Measurements from ENCODE around the gene COX14. TPM values are rescaled to one million over a fixed set of nuclear protein-coding genes. Genes with fewer than 3 reads are reported as not detected.

Gene COX14
- total RNA-seq, 1 experiment from 2014 or later: 31.9 TPM

DNA sequence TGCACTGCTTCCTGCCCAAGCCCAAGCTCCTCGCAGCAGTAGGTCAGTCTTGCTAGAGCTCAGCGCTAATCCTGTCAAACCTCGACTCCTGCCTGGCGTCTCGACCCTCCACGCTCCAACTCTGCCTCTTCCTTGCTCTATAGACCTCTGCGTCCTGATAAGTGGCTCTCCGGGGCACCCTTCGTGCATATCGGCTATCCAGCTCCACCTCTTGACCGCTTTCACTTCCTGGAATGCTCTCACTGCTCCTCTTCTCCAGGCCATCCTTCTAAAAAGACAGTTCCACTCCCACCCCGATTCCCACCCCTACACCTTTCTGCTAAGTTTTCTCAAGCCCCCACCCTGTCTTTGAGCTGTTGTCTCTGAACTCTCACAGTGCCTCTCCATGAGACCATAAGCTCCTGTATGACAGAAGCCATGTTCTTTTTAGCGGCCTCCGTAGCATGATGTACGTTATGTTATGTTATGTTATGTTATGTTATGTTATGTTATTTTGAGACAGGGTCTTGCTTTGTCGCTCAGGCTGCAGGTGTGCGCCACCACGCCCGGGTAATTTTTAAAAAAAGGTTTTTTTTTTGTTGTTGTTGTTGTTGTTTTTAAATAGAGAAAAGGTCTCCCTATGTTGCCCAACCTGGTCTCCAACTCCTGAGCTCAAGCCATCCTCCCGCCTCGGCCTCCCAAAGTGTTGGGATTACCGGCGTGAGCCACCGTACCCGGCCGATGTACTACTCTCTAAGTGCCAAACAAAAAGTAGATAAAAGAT, 601 bp downstream of the COX14 start:
- Histone ChIP-seq H2BK5ac (ENCODE audit: insufficient read length, low read length) (no peak overlapping the region), H3K79me2 (ENCODE audit: insufficient read depth, low read length) (no peaks in the 10 kb centered on the region), H3K27me3 (ENCODE audit: insufficient read depth, low read length) (no peaks in the 10 kb centered on the region), H3K23ac (ENCODE audit: insufficient read length, low read depth, low read length) (no peak overlapping the region), H3K14ac (ENCODE audit: insufficient read depth, low read length) (peak overlapping the region; percentile 13; the same call in 1 of the 2 replicates), H4K20me1 (ENCODE audit: control insufficient read depth, insufficient read depth, insufficient read length) (no peaks in the 10 kb centered on the region), H4K5ac (ENCODE audit: insufficient read length, low read depth, low read length) (no peak overlapping the region), H2AK5ac (ENCODE audit: insufficient read length, low read length) (no peak overlapping the region), H3K9me3 (ENCODE audit: control insufficient read depth, low read depth, low read length) (no peaks in the 10 kb centered on the region), H3K4me2 (ENCODE audit: insufficient read depth, insufficient read length, low read length) (peak overlapping the region; percentile 52), H3K56ac (ENCODE audit: insufficient read length, low read depth, low read length) (no peak overlapping the region), H3K18ac (ENCODE audit: insufficient read length, low read depth, low read length) (peak overlapping the region; percentile 0), H2BK12ac (ENCODE audit: insufficient read length, low read depth, low read length) (no peak overlapping the region), H2BK120ac (ENCODE audit: low read depth, low read length, poor library complexity, severe bottlenecking) (no peak overlapping the region), H3T11ph (ENCODE audit: low read length) (no peak overlapping the region), H3K23me2 (ENCODE audit: insufficient read length, low read depth, low read length, poor library complexity, severe bottlenecking) (peaks cover 3% of the 10 kb centered on the region), H4K8ac (replicated peaks; ENCODE audit: insufficient read length, low read depth, low read length) (no peak overlapping the region), H3K4ac (ENCODE audit: low read depth, low read length) (no peak overlapping the region), H3K9ac (ENCODE audit: extremely low read depth, insufficient read length, low read length) (peak overlapping the region; percentile 34), H3K79me1 (ENCODE audit: insufficient read depth, low read depth, low read length, poor library complexity, severe bottlenecking) (peaks cover 3% of the 10 kb centered on the region), H2BK15ac (ENCODE audit: low read depth, low read length) (no peak overlapping the region), H4K91ac (ENCODE audit: insufficient read length, low read depth, low read length) (no peak overlapping the region), H2AFZ (ENCODE audit: low read length) (no peak overlapping the region), H3K27ac (ENCODE audit: insufficient read length, low read depth, low read length) (peak overlapping the region; percentile 4), H3K4me1 (ENCODE audit: insufficient read depth, low read length) (peaks cover 10% of the 10 kb centered on the region; the same call in 1 of the 2 replicates), H2BK20ac (ENCODE audit: low read depth, low read length, poor library complexity, severe bottlenecking) (no peak overlapping the region)
- Mint-ChIP-seq H3K36me3 (ENCODE audit: insufficient read depth in 1 of 3, low read depth in 3 of 3) (peaks cover 2 to 9% (median 5%) of the 10 kb centered on the region in 3 experiments; a peak in 4 of 7 replicates), H3K4me1 (peaks cover 15 to 26% of the 10 kb centered on the region in 2 experiments), H3K9me3 (no peaks in the 10 kb centered on the region), H3K4me3 (peak overlapping the region; percentile 93 to 94), H3K27me3 (ENCODE audit: low read depth) (no peaks in the 10 kb centered on the region), H3K27ac (peak overlapping the region; percentile 88 to 99 (median 97))
- DNase-seq: no peak
- WGBS (ENCODE audit: extremely low coverage, insufficient read length, low lambda C conversion rate): no CpG with 5 or more reads among the region's 26 CpGs
- TF ChIP-seq, protein P1, sequence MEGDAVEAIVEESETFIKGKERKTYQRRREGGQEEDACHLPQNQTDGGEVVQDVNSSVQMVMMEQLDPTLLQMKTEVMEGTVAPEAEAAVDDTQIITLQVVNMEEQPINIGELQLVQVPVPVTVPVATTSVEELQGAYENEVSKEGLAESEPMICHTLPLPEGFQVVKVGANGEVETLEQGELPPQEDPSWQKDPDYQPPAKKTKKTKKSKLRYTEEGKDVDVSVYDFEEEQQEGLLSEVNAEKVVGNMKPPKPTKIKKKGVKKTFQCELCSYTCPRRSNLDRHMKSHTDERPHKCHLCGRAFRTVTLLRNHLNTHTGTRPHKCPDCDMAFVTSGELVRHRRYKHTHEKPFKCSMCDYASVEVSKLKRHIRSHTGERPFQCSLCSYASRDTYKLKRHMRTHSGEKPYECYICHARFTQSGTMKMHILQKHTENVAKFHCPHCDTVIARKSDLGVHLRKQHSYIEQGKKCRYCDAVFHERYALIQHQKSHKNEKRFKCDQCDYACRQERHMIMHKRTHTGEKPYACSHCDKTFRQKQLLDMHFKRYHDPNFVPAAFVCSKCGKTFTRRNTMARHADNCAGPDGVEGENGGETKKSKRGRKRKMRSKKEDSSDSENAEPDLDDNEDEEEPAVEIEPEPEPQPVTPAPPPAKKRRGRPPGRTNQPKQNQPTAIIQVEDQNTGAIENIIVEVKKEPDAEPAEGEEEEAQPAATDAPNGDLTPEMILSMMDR (conservative IDR thresholded peaks at IDR 0.05): no peak

All from H9 (cell line).